HG02610 (cell line): ENCODE data around the gene DNAJB6.
"Not testable (repeated sequence)": the region's sequence is repeated elsewhere in the genome, so short reads cannot be mapped to it uniquely, and the experiment has no call there.

Source experiments
- ATAC-seq: cut with Tn5 transposase; IDR thresholded peaks from one replicate; pipeline ENCODE4 v1.9.1; 2021; ENCODE audit warnings: mild to moderate bottlenecking, moderate library complexity; ENCODE audit not compliant: unreplicated experiment

The DNAJB6 gene

DNA sequence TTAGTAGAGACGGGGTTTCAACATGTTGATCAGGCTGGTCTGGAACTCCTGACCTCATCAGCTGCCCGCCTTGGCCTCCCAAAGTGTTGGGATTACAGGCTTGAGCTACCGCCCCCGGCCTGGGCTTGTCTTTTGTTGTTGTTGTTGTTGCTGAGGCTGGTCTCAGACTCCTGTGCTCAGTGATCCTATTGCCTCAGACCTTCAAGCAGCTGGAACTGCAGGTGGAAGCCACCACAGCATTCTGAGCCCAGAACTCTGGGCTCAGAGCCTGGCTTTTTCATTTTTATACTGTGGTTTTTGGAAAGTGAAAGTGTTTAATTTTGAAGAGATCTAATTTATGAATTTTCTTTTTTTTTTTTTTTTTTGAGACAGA lies 16.2 kb upstream of the DNAJB6 start:
- ATAC-seq, result no peak

DNA sequence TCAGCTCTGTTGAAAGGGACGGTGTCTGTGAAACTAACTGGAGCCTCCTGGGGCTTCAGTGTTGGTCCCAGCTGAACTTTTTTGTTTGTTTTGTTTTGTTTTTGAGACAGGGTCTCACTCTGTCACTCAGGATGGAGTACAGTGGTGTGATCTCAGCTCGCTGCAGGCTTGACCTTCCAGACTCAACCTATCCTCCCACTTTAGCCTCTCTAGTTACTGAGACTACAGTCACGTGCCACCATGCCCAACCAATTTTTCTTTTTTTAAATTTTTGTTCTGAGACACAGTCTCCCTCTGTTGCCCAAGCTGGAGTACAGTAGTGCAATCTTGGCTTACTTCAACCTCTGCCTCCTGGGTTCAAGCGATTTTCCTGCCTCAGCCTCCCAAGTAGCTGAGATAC lies 13.4 kb upstream of the DNAJB6 start:
- ATAC-seq, result no peak

DNA sequence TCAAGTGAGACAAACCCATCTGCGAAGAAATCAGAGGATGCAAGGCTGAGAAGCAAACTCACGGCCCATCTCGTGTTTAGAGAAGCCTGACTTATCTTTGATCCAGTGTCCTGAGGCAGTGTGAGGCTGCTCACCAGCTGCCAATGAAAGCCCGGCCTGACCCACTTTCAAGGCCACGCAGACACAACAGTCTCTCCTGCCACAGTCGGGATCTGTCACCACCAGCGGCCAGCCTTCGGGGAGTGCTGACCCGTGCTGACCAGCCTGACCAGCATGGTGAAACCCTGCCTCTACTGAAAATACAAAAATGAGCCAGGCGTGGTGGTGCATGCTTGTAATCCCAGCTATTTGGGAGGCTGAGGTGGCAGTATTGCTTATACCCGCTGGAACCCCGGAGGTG lies 7.4 kb upstream of the DNAJB6 start:
- no peak for ATAC-seq

DNA sequence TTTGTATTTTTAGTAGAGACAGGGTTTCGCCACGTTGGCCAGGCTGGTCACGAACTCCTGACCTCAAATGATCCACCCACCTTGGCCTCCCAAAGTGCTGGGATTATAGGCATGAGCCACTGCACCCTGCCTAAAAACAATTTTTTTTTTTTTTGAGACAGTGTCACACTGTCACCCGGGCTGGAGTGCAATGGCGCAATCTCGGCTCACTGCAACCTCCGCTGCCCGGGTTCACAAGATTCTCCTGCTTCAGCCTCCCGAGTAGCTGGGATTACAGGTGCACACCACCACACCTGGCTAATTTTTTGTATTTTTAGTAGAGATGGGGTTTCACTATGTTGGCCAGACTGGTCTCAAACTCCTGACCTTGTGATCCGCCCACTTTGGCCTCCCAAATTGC lies 6.2 kb upstream of the DNAJB6 start:
- not testable (repeated sequence) for ATAC-seq

- ATAC-seq, result not testable (repeated sequence)
These were observed 5.8 kb upstream of the DNAJB6 start for GRCh38 chr7:157331049-157331448.

- ATAC-seq, result no peak
These were observed 1.6 kb upstream of the DNAJB6 start for GRCh38 chr7:157335236-157335635.

DNA sequence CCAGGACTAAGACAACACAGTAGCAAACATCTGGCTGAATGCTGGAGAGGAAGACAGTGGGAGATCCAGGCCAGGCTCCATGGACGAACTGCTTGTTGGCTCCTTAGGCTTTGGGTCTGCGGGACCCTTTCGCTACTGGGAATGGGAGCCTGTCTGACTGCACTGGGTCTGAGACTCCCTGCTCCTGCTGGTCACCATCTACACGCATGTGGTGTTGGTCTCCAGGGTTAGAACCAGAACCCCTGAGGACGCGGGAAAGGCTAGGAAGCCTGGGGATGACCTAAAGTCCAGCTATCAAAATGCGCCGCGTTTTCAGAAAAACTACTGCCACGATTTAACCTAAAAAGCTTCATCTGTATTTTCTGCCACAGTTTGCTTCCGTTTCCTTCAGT lies 817 bp upstream of the DNAJB6 start:
- ATAC-seq, result no peak

- peak; percentile 37 for ATAC-seq
These were observed 729 bp downstream of the DNAJB6 start for GRCh38 chr7:157337316-157338149.

DNA sequence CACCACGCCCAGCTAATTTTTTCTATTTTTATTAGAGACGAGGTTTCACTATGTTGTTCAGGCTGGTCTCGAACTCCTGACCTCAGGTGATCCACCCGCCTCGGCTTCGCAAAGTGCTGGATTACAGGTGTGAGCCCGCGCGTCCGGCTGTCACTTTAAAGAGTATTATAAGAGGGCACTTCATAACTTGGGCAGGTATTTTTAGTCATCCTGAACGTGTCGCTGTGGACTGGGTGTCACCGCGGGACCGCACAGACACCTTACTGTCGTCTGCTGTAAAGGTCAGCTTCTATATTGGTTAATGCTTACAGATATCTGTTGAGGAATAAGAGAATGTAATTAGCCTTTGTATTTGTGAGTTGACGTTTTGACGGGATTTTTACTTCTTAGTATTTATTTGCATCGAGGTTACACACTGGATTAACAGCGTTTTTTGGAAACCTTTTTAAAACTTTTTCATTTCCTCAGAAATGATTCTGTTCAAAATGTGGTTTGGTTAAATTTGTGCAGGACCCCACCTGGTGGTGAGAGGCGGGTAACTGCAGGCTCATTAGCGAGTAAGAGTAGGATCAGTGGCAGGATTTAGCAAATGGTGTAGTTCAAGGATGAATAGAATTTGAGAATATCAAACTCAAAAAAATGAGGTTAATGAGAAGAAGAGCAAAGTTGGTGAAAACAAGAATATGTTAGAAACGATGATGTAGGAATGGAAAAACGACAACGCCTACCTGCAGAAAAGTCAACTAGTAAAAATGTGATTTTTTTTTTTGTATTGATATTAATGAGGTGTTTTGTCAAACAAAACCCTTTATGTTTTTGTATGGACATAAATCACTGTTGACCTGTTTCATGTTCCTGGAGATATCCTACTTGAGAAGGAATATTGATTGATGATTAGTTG lies 3.2 kb downstream of the DNAJB6 start:
- ATAC-seq, result no peak

GRCh38 chr7:157347217-157347904 lies 10.6 kb downstream of the DNAJB6 start:
- no peak for ATAC-seq

- no peak for ATAC-seq
These were observed 11.7 kb downstream of the DNAJB6 start for GRCh38 chr7:157348548-157348947.

DNA sequence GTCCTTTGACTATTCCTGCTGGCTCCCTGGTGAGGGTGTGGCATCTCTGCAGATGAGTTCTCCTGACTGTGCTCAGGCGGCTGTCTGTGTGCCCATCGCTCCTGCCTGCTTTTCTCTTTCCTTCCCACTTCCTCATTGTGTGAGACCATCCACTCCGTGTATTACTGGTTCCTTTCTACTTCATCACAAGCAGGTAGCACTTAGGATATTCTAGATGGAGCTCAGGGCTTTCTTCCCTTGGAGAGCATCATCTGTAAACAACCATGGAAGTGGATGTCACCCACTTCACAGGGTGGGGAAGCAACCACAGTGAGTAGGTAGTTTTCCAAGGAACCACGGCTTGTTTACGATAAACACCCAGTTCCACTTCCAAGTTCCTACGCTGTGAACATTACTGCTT lies 15.7 kb downstream of the DNAJB6 start:
- no peak for ATAC-seq

DNA sequence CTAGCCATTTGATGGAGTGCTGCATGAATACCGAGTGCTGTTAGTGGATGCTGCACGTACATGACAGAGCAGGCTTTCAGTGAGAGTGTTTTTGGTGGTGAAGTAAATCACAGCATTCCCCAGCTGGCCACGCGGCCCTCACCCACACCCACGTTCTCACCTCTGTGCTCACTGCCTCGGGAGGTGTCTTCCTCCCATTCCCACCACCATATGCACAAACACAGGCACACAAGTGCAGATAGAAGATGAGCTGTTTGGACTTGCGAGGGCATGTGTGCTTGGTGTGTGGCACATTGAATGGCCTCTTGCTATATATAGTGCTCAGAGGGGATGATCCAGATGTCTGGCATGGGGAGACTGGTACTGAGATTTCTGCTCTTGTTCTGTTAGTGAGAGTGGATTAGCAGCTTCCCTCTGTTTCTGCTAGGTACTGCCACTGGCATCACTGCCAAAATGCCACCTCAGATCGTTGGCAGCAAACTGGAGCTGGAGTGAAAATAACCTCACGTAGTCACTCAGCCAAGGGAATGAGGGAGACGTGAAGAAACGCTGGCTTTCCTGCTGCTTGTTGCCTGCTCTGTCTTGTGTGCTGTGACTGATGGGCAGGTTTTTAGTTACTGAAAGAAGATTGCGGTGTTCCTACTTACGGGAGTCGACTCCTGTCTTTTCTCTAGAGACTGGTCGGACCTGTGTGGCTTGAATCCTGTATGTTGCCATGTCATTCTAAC lies 19.1 kb downstream of the DNAJB6 start:
- no peak for ATAC-seq

GRCh38 chr7:157357129-157358040 lies 20.6 kb downstream of the DNAJB6 start:
- peak; percentile 79 for ATAC-seq

GRCh38 chr7:157358041-157358752 lies 21.4 kb downstream of the DNAJB6 start:
- ATAC-seq, result no peak

DNA sequence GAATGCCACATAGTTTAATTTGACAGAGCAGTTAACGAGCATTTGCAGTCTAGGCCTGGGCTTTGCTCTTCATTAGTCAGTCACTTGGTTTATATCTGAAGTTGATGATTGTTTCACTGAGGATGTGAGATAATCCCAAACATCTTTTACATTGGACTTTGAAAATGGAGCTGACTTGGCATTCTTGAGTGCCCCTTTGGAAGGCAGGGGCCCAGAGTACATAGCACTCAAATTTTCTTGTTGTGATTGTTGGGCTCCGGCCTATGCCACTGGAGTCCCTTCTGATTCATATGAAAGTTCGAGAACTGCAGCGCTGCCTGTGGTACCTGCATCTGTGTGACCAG lies 21.9 kb downstream of the DNAJB6 start:
- ATAC-seq, result no peak

GRCh38 chr7:157359581-157359980 lies 22.8 kb downstream of the DNAJB6 start:
- no peak for ATAC-seq

DNA sequence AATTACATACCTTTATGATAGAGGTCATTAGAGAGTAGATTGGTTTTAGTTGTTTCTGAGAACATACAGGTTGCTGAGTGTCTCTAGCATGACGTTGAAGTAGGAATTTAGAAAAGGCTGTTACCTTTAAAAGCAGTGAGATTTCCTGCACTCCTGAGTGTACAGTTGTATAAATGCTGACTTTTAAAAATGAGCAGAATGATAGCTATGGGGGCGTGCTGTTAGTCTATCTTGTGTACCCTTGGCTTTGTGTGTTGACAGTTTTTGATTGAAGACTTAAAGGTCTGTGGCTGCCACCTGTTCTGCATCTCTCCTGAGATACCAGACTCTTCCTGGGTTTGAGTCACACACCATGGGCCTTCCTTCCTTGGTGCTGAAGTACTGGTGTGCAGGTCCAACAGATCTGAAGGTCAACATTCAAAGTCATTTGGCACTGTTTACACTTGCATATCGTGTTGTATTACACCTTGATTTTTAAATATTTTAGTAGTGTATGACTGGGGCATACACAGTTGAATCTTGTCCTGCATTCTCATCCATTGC lies 23.8 kb downstream of the DNAJB6 start:
- no peak for ATAC-seq

GRCh38 chr7:157361537-157361936 lies 24.7 kb downstream of the DNAJB6 start:
- ATAC-seq, result no peak
